CD8-positive, alpha-beta memory T cell (primary cell): ENCODE results near the gene ZNF326. TPM values are rescaled to one million over a fixed set of nuclear protein-coding genes. Genes with fewer than 3 reads are reported as not detected.

Experiments
- CTCF ChIA-PET: fragments of 350-600 bp; sonication (Branson Sonifier 250); formaldehyde crosslinking; loops from one replicate; lab custom pipeline; 2021; ENCODE audit warnings: antibody characterized with exemption; lab: Charles Lee
- POLR2A ChIA-PET: fragments of 350-600 bp; sonication (Branson Sonifier 250); formaldehyde crosslinking; loops from one replicate; lab custom pipeline; 2021; ENCODE audit warnings: antibody characterized with exemption; lab: Charles Lee
- DNase-seq, 5 donors: peaks; one replicate each; pipeline versions ENCODE4 v3.0.0 to v3.0.0-alpha.2; 2020 to 2022; ENCODE audit warnings: mixed read lengths in 1 of 5
- H3K27ac ChIP-seq: one replicate; pipeline ENCODE4 v1.7.0; 2013; ENCODE audit warnings: low read depth, mild to moderate bottlenecking, low read length, moderate library complexity
- H3K27me3 ChIP-seq: 2 replicates; pipeline ENCODE4 v1.7.0; 2013; ENCODE audit warnings: low read length, mild to moderate bottlenecking; ENCODE audit not compliant: insufficient read depth, poor library complexity, severe bottlenecking
- H3K36me3 ChIP-seq: 2 replicates; pipeline ENCODE4 v1.7.0; 2013; ENCODE audit warnings: mild to moderate bottlenecking, low read length, moderate library complexity; ENCODE audit not compliant: insufficient read depth
- H3K4me1 ChIP-seq: 2 replicates; pipeline ENCODE4 v1.7.0; 2013; ENCODE audit warnings: mild to moderate bottlenecking, low read length, moderate library complexity; ENCODE audit not compliant: insufficient read depth
- H3K4me3 ChIP-seq: 2 replicates; pipeline ENCODE4 v1.7.0; 2013; ENCODE audit warnings: mild to moderate bottlenecking, low read length
- H3K9me3 ChIP-seq: 2 replicates; pipeline ENCODE4 v1.7.0; 2013; ENCODE audit warnings: mild to moderate bottlenecking, low read length
- H3K27ac Mint-ChIP-seq, 8 donors: one replicate each; pipeline ENCODE4 v1.8.0; 2020 to 2021; ENCODE audit warnings: mixed read lengths in 8 of 8, mild to moderate bottlenecking in 6 of 8, inconsistent platforms in 3 of 8, moderate library complexity in 3 of 8
- H3K27me3 Mint-ChIP-seq, 2 donors: one replicate each; pipeline ENCODE4 v1.8.0; 2020 to 2021; ENCODE audit warnings: mixed read lengths in 2 of 2, mild to moderate bottlenecking in 1 of 2, moderate library complexity in 1 of 2
- H3K36me3 Mint-ChIP-seq, 3 donors: one replicate each; pipeline ENCODE4 v1.8.0; 2020 to 2021; ENCODE audit warnings: mixed read lengths in 3 of 3, inconsistent platforms in 1 of 3, mild to moderate bottlenecking in 1 of 3
- H3K4me1 Mint-ChIP-seq, 3 donors: one replicate each; pipeline ENCODE4 v1.8.0; 2020 to 2021; ENCODE audit warnings: mixed read lengths in 3 of 3, inconsistent platforms in 1 of 3, mild to moderate bottlenecking in 1 of 3
- H3K4me3 Mint-ChIP-seq, 7 donors: one replicate each; pipeline ENCODE4 v1.8.0; 2020 to 2021; ENCODE audit warnings: mixed read lengths in 7 of 7, mild to moderate bottlenecking in 6 of 7, moderate library complexity in 4 of 7, inconsistent platforms in 2 of 7
- H3K9me3 Mint-ChIP-seq, 5 donors: one replicate each; pipeline ENCODE4 v1.8.0; 2020 to 2022; ENCODE audit warnings: mixed read lengths in 5 of 5, mild to moderate bottlenecking in 3 of 5, moderate library complexity in 2 of 5, inconsistent platforms in 1 of 5
- polyA plus RNA-seq: library from polyadenylated mRNA; unstranded; fragments of 300-500 nt; fragmentation: Illumina TruSeq; gene quantifications from one replicate; pipeline ENCODE4 v1.2.3, GENCODE V29; 2021
- total RNA-seq, 2 experiments: library from RNA; stranded (reverse); gene quantifications; one replicate each; pipeline ENCODE4 v1.2.3, GENCODE V29; 2021

ZNF326 gene
- total and polyA plus RNA-seq, 3 experiments from 2014 or later: 5.0 to 26.4 (median 26.2) TPM

- H3K4me1 Mint-ChIP-seq: peaks cover 52 to 77% (median 65%) of the 10 kb centered on the region in 3 donors
- H3K9me3 ChIP-seq: no peaks in the 10 kb centered on the region
- no peak overlapping the region for H3K4me3 ChIP-seq
- peak overlapping the region in 1 of 7 donors; percentile 72 for H3K4me3 Mint-ChIP-seq
- ChIA-PET POLR2A (no interaction called here), CTCF (no interaction called here)
- no peaks in the 10 kb centered on the region for H3K9me3 Mint-ChIP-seq
- peak overlapping the region in 2 of 8 donors; percentile 2 to 4 for H3K27ac Mint-ChIP-seq
- H3K36me3 ChIP-seq: peaks cover 5% of the 10 kb centered on the region
- no peaks in the 10 kb centered on the region for H3K27me3 Mint-ChIP-seq
- DNase-seq: no peak
- no peak overlapping the region for H3K27ac ChIP-seq
- H3K27me3 ChIP-seq: no peaks in the 10 kb centered on the region
- H3K4me1 ChIP-seq: peaks cover 20% of the 10 kb centered on the region
- H3K36me3 Mint-ChIP-seq: peaks cover 0 to 32% (median 10%) of the 10 kb centered on the region in 3 donors
Measured at GRCh38 chr1:90000934-90001676, 6.2 kb downstream of the ZNF326 start.

GRCh38 chr1:90007979-90008404 lies 13.1 kb downstream of the ZNF326 start:
- H3K36me3 ChIP-seq: peaks cover 13% of the 10 kb centered on the region
- H3K9me3 ChIP-seq: no peaks in the 10 kb centered on the region
- no peaks in the 10 kb centered on the region for H3K4me1 ChIP-seq
- DNase-seq: no peak
- no peak overlapping the region for H3K27ac ChIP-seq
- Mint-ChIP-seq H3K4me1 (peaks cover 27 to 46% (median 45%) of the 10 kb centered on the region in 3 donors), H3K27ac (peak overlapping the region in 1 of 8 donors; percentile 13), H3K4me3 (no peak overlapping the region), H3K9me3 (no peaks in the 10 kb centered on the region), H3K27me3 (no peaks in the 10 kb centered on the region), H3K36me3 (peaks cover 8 to 71% (median 29%) of the 10 kb centered on the region in 3 donors)
- no peaks in the 10 kb centered on the region for H3K27me3 ChIP-seq
- ChIA-PET CTCF (no interaction called here), POLR2A (no interaction called here)
- no peak overlapping the region for H3K4me3 ChIP-seq

GRCh38 chr1:90012300-90012699 lies 17.4 kb downstream of the ZNF326 start:
- DNase-seq: no peak
- Histone ChIP-seq H3K27me3 (no peaks in the 10 kb centered on the region), H3K36me3 (peaks cover 20% of the 10 kb centered on the region), H3K4me3 (no peak overlapping the region), H3K4me1 (no peaks in the 10 kb centered on the region), H3K9me3 (no peaks in the 10 kb centered on the region), H3K27ac (no peak overlapping the region)
- Mint-ChIP-seq H3K27ac (no peak overlapping the region), H3K36me3 (peaks cover 25 to 81% (median 36%) of the 10 kb centered on the region in 3 donors), H3K27me3 (no peaks in the 10 kb centered on the region), H3K4me3 (no peak overlapping the region), H3K4me1 (peaks cover 13 to 22% (median 17%) of the 10 kb centered on the region in 3 donors), H3K9me3 (no peaks in the 10 kb centered on the region)
- CTCF ChIA-PET: no interaction called here
- POLR2A ChIA-PET: no interaction called here

GRCh38 chr1:90023691-90024090 lies 28.8 kb downstream of the ZNF326 start:
- Mint-ChIP-seq H3K27me3 (no peaks in the 10 kb centered on the region), H3K9me3 (peaks cover 3 to 25% (median 21%) of the 10 kb centered on the region in 5 donors), H3K4me1 (peaks cover 0 to 4% (median 0%) of the 10 kb centered on the region in 3 donors), H3K27ac (no peak overlapping the region), H3K36me3 (peaks cover 56 to 89% (median 80%) of the 10 kb centered on the region in 3 donors), H3K4me3 (no peak overlapping the region)
- no peak for DNase-seq
- no peaks in the 10 kb centered on the region for H3K27me3 ChIP-seq
- no peaks in the 10 kb centered on the region for H3K9me3 ChIP-seq
- H3K4me3 ChIP-seq: no peak overlapping the region
- H3K4me1 ChIP-seq: no peaks in the 10 kb centered on the region
- ChIA-PET POLR2A (no interaction called here), CTCF (no interaction called here)
- peaks cover 44% of the 10 kb centered on the region for H3K36me3 ChIP-seq
- H3K27ac ChIP-seq: no peak overlapping the region

- peaks cover 17% of the 10 kb centered on the region for H3K36me3 ChIP-seq
- CTCF ChIA-PET: no interaction called here
- H3K4me3 Mint-ChIP-seq: no peak overlapping the region
Measured at GRCh38 chr1:90027281-90027680, 32.4 kb downstream of the ZNF326 start.

GRCh38 chr1:90039652-90040051 lies 44.7 kb downstream of the ZNF326 start:
- Mint-ChIP-seq H3K27ac (no peak overlapping the region), H3K36me3 (no peaks in the 10 kb centered on the region), H3K4me3 (no peak overlapping the region), H3K27me3 (no peaks in the 10 kb centered on the region), H3K9me3 (no peaks in the 10 kb centered on the region), H3K4me1 (no peaks in the 10 kb centered on the region)
- Histone ChIP-seq H3K4me1 (no peaks in the 10 kb centered on the region), H3K36me3 (no peaks in the 10 kb centered on the region), H3K27ac (no peak overlapping the region), H3K9me3 (no peaks in the 10 kb centered on the region), H3K4me3 (no peak overlapping the region), H3K27me3 (no peaks in the 10 kb centered on the region)
- CTCF ChIA-PET: no interaction called here
- POLR2A ChIA-PET: interaction anchor here (0.5 kb wide), 1 partner anchor 458 kb away, joined by 5 read pairs; no protein-coding TSS in a partner anchor
- no peak for DNase-seq

More at GRCh38 chr1:90027281-90027680, 32.4 kb downstream of the ZNF326 start:
- Histone ChIP-seq H3K4me1 (no peaks in the 10 kb centered on the region), H3K27me3 (no peaks in the 10 kb centered on the region), H3K27ac (no peak overlapping the region), H3K9me3 (no peaks in the 10 kb centered on the region), H3K4me3 (no peak overlapping the region)
- Mint-ChIP-seq H3K36me3 (peaks cover 48 to 74% (median 48%) of the 10 kb centered on the region in 3 donors), H3K27me3 (no peaks in the 10 kb centered on the region), H3K27ac (no peak overlapping the region), H3K4me1 (peaks cover 0 to 2% (median 0%) of the 10 kb centered on the region in 3 donors), H3K9me3 (peaks cover 3 to 20% (median 17%) of the 10 kb centered on the region in 5 donors)
- POLR2A ChIA-PET: no interaction called here
- DNase-seq: no peak

GRCh38 chr1:90043586-90043985 lies 48.7 kb downstream of the ZNF326 start:
- no peak overlapping the region for H3K27ac ChIP-seq
- no peak for DNase-seq
- ChIA-PET CTCF (no interaction called here), POLR2A (no interaction called here)
- H3K27me3 ChIP-seq: no peaks in the 10 kb centered on the region
- Mint-ChIP-seq H3K36me3 (no peaks in the 10 kb centered on the region), H3K4me1 (no peaks in the 10 kb centered on the region), H3K27me3 (peaks cover 2 to 3% of the 10 kb centered on the region in 2 donors), H3K4me3 (no peak overlapping the region), H3K9me3 (no peaks in the 10 kb centered on the region), H3K27ac (no peak overlapping the region)
- no peak overlapping the region for H3K4me3 ChIP-seq
- H3K36me3 ChIP-seq: no peaks in the 10 kb centered on the region
- H3K4me1 ChIP-seq: no peaks in the 10 kb centered on the region
- no peaks in the 10 kb centered on the region for H3K9me3 ChIP-seq

- no peak overlapping the region for H3K4me3 Mint-ChIP-seq
- no peak overlapping the region for H3K27ac Mint-ChIP-seq
- H3K36me3 ChIP-seq: no peaks in the 10 kb centered on the region
- DNase-seq: no peak
- no peaks in the 10 kb centered on the region for H3K36me3 Mint-ChIP-seq
- no peaks in the 10 kb centered on the region for H3K4me1 ChIP-seq
- peaks cover 2 to 3% of the 10 kb centered on the region in 2 donors for H3K27me3 Mint-ChIP-seq
- H3K9me3 Mint-ChIP-seq: no peaks in the 10 kb centered on the region
- CTCF ChIA-PET: no interaction called here
- POLR2A ChIA-PET: no interaction called here
- H3K9me3 ChIP-seq: no peaks in the 10 kb centered on the region
- no peaks in the 10 kb centered on the region for H3K27me3 ChIP-seq
- H3K4me1 Mint-ChIP-seq: no peaks in the 10 kb centered on the region
- no peak overlapping the region for H3K27ac ChIP-seq
- H3K4me3 ChIP-seq: no peak overlapping the region
Measured at GRCh38 chr1:90044346-90044745, 49.4 kb downstream of the ZNF326 start.
